ENCODE measurements around the gene CBLB.

Gene CBLB

DNA sequence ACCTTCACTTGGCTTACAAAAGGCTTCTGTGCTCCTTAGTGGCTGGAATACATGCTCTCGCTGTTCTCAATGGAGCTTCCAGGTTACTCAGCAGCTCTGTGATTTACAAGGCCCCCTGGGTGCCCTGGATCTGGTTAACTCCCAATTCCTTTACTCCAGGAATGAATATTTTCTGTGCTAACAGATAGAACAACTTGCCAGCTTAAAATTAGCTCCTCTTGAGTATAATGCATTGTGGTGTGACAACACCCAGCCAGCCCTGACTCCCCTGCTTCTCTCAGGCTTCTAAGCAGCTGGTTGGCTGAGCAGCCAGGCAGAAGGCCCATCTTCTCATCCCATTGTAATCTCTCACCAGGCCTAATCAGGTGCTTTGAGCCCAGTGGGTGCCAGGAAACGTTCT lies 255.7 kb downstream of the CBLB start:
- DNase-seq, result no peak

- no peak for DNase-seq
Observed at GRCh38 chr3:105611304-105612192, 257.3 kb downstream of the CBLB start.

DNA sequence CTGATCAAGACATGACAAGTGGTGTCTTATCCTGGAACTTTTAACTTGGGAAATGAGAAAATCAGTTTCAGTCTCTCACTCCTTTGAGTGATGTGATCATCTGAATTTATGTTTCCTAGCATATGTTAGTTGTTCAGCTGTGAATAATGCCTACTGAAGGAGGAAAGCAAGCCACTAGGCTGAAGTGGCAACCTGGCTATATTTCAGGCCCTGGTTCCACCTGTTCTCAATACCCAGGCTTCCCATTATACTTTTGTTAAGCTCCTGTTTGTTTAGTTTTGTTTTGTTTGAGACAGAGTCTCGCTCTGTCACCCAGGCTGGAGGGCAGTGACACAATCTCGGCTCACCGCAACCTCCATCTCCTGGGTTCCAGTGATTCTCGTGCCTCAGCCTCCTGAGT lies 258.3 kb downstream of the CBLB start:
- no peak for DNase-seq

DNA sequence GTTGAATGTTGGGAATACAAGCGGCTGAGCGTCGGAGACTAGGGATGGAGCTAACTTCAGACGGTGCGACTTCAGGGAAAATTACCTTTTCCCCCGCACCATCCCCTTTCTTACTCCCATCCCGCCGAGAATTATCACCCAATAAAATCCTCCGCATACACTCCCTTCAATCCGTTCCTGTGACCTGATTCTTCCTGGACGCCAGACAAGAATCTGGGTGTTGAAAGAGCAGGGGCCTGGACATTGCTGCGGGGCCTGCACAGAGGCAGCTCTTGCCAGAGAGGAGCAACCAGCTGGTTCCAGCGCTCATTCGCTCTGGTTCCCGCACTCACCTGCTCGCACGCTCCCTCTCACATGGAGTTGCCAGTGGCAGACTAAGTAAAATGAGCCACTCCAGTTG lies 260.2 kb downstream of the CBLB start:
- no peak for DNase-seq

DNA sequence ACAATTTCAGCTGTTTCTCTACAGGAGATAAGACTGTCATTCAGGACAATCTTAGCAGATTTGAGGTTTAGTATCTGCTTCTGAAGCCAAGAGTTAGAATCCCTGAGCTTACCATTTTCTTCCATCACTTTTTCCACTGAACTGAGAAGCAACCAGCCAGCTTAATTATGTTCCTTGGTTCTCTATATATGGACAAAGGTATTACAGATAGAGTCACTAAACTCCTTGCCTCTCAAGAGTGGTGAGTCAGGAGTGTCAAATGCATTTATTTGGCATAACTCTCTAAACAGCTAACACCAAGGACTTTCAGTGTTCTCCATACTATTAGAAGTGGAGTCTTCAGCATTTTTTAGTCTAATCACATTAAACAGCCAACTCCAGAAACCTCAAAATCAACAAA lies 262.8 kb downstream of the CBLB start:
- no peak for DNase-seq

Measured in T-helper 1 cell (primary cell).